GM12864 (cell line): Measurements from ENCODE around the gene THSD4.

Source experiments
- DNase-seq: peaks from one replicate; pipeline ENCODE4 v3.0.0-alpha.2; 2011; ENCODE audit warnings: low read depth
- H3K4me3 ChIP-seq: 2 replicates; pipeline ENCODE4 v1.5.1; 2011; ENCODE audit warnings: mild to moderate bottlenecking, low read depth, low read length, control low read depth
- CTCF ChIP-seq: IDR thresholded peaks from 2 replicates; pipeline ENCODE4 v1.5.1; 2011; ENCODE audit warnings: low read depth, mild to moderate bottlenecking, moderate library complexity, low read length, control low read depth, inconsistent platforms; ENCODE audit errors: missing control alignments

The THSD4 gene

GRCh38 chr15:71374607-71375352 is 259.5 kb downstream of the THSD4 start:
- no peak overlapping the region for H3K4me3 ChIP-seq
- DNase-seq: no peak
- TF ChIP-seq CTCF: no peak

GRCh38 chr15:71375934-71376333 is 260.7 kb downstream of the THSD4 start:
- no peak for DNase-seq
- no peak for TF ChIP-seq CTCF
- no peak overlapping the region for H3K4me3 ChIP-seq

GRCh38 chr15:71379893-71380292 is 264.6 kb downstream of the THSD4 start:
- TF ChIP-seq CTCF: no peak
- no peak overlapping the region for H3K4me3 ChIP-seq

GRCh38 chr15:71380345-71380744 is 265.1 kb downstream of the THSD4 start:
- TF ChIP-seq CTCF: no peak
- DNase-seq: no peak
- no peak overlapping the region for H3K4me3 ChIP-seq

More at GRCh38 chr15:71379893-71380292, 264.6 kb downstream of the THSD4 start:
- no peak for DNase-seq

- DNase-seq: no peak
- no peak for TF ChIP-seq CTCF
- H3K4me3 ChIP-seq: no peak overlapping the region
These were observed 269.2 kb downstream of the THSD4 start for GRCh38 chr15:71384501-71384900.

- no peak for TF ChIP-seq CTCF
- DNase-seq: no peak
- H3K4me3 ChIP-seq: no peak overlapping the region
These were observed 269.8 kb downstream of the THSD4 start for GRCh38 chr15:71385026-71385425.

- DNase-seq: no peak
- no peak overlapping the region for H3K4me3 ChIP-seq
- no peak for TF ChIP-seq CTCF
These were observed 270.2 kb downstream of the THSD4 start for GRCh38 chr15:71385457-71385856.
